ENCODE results near the gene NCK2. TPM values are rescaled to one million over a fixed set of nuclear protein-coding genes. Genes with fewer than 3 reads are reported as not detected.

Gene NCK2
- total and polyA plus RNA-seq, 2 donors from 2014 or later = 22.8 to 52.9 TPM

DNA sequence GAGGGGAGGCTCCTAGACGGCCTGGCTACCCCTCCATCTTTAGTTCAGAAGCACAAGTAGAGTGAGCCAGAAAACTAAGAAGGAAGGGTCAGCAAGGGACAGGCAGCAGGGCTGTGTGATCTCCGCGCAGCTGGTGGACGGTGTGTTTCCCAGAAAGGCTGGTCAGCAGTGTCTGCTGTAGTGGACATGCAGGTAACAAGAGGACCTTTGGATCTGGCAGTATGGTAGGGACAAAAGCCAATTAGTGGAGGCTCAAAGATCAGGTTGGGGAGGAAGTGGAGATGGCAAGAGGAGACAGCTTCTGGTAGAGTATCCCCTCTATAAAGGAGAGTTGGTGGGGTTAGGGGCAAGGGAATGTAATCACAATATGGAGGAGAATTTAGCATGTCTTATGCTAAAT, 95.1 kb downstream of the NCK2 start:
- DNase-seq = no peak
- no peak for FAIRE-seq
- intact Hi-C loops (cut with DNase I) = no loop called here
- Histone ChIP-seq H3K9ac (ENCODE audit: low read length in 3 of 3) (no peak overlapping the region), H3K4me1 (ENCODE audit: control insufficient read depth in 2 of 3, insufficient read depth in 2 of 3, low read depth in 1 of 3, low read length in 3 of 3) (peaks cover 0 to 7% (median 5%) of the 10 kb centered on the region in 3 donors), H3K9me3 (ENCODE audit: control insufficient read depth in 2 of 3, insufficient read depth in 1 of 3, low read length in 3 of 3) (no peaks in the 10 kb centered on the region), H3K27me3 (ENCODE audit: control insufficient read depth, insufficient read depth, low read length) (no peaks in the 10 kb centered on the region), H3K4me3 (ENCODE audit: low read length in 3 of 3) (no peak overlapping the region), H3K27ac (ENCODE audit: low read depth in 2 of 2, low read length in 2 of 2) (no peak overlapping the region), H3K36me3 (ENCODE audit: control insufficient read depth in 2 of 3, insufficient read depth in 3 of 3, low read length in 3 of 3) (no peaks in the 10 kb centered on the region)
- TF ChIP-seq, protein P1, sequence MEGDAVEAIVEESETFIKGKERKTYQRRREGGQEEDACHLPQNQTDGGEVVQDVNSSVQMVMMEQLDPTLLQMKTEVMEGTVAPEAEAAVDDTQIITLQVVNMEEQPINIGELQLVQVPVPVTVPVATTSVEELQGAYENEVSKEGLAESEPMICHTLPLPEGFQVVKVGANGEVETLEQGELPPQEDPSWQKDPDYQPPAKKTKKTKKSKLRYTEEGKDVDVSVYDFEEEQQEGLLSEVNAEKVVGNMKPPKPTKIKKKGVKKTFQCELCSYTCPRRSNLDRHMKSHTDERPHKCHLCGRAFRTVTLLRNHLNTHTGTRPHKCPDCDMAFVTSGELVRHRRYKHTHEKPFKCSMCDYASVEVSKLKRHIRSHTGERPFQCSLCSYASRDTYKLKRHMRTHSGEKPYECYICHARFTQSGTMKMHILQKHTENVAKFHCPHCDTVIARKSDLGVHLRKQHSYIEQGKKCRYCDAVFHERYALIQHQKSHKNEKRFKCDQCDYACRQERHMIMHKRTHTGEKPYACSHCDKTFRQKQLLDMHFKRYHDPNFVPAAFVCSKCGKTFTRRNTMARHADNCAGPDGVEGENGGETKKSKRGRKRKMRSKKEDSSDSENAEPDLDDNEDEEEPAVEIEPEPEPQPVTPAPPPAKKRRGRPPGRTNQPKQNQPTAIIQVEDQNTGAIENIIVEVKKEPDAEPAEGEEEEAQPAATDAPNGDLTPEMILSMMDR (IDR thresholded peaks at IDR 0.05; ENCODE audit: borderline replicate concordance, extremely low read depth, insufficient read depth) = no peak

DNA sequence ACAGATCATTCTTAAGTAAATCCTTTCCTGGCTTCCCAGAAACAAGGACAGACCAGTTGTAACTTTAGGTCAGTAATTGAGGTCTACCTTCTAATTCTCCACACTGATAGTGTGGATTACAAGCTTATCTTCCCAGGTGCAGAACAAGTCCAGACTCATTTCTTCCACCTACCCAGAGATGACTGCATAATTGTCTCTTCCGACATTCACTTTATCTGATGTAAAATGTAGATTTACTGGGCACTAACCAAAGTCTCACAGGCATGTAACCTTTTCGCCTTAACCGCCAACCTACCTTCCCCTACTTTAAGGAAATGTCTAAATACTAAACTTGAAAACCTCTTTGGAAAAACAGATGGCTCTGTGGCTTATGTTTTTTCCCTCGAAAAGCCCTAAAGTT, 96.2 kb downstream of the NCK2 start:
- no peaks in the 10 kb centered on the region for H3K9me3 ChIP-seq (ENCODE audit: control insufficient read depth in 2 of 3, insufficient read depth in 1 of 3, low read length in 3 of 3)
- intact Hi-C loops (cut with DNase I) = no loop called here
- H3K36me3 ChIP-seq (ENCODE audit: control insufficient read depth in 2 of 3, insufficient read depth in 3 of 3, low read length in 3 of 3) = no peaks in the 10 kb centered on the region
- H3K4me3 ChIP-seq (ENCODE audit: low read length in 3 of 3) = no peak overlapping the region
- FAIRE-seq (no peak), DNase-seq (no peak)
- no peaks in the 10 kb centered on the region for H3K27me3 ChIP-seq (ENCODE audit: control insufficient read depth, insufficient read depth, low read length)
- H3K9ac ChIP-seq (ENCODE audit: low read length in 3 of 3) = no peak overlapping the region
- TF ChIP-seq, protein P1 (IDR thresholded peaks at IDR 0.05; ENCODE audit: borderline replicate concordance, extremely low read depth, insufficient read depth) = no peak
- no peak overlapping the region for H3K27ac ChIP-seq (ENCODE audit: low read depth in 2 of 2, low read length in 2 of 2)
- H3K4me1 ChIP-seq (ENCODE audit: control insufficient read depth in 2 of 3, insufficient read depth in 2 of 3, low read depth in 1 of 3, low read length in 3 of 3) = peaks cover 0 to 7% (median 5%) of the 10 kb centered on the region in 3 donors

DNA sequence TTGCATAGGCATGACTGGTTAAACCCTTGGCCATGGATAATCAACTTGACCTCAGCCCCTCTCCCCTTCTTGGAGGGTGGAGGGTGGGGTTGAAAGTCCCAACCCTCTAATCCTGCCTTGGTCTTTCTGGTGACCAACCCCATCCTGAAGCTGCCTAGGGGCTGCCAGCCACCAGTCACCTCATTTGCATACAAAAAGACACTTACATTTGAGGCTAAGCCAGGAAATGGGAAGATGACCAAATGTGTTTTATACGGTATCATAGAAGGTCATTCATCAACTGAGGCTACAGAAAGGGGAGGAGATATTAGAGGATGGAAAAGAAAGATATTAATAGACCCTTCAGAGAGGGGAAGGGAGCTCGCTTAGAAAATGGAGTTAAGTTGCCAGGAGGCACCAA, 96.8 kb downstream of the NCK2 start:
- H3K27ac ChIP-seq (ENCODE audit: low read depth in 2 of 2, low read length in 2 of 2) = no peak overlapping the region
- FAIRE-seq (no peak), DNase-seq (no peak)
- H3K9me3 ChIP-seq (ENCODE audit: control insufficient read depth in 2 of 3, insufficient read depth in 1 of 3, low read length in 3 of 3) = no peaks in the 10 kb centered on the region
- TF ChIP-seq, protein P1 (IDR thresholded peaks at IDR 0.05; ENCODE audit: borderline replicate concordance, extremely low read depth, insufficient read depth) = no peak
- H3K4me1 ChIP-seq (ENCODE audit: control insufficient read depth in 2 of 3, insufficient read depth in 2 of 3, low read depth in 1 of 3, low read length in 3 of 3) = peaks cover 0 to 7% (median 5%) of the 10 kb centered on the region in 3 donors
- no peak overlapping the region for H3K9ac ChIP-seq (ENCODE audit: low read length in 3 of 3)
- H3K36me3 ChIP-seq (ENCODE audit: control insufficient read depth in 2 of 3, insufficient read depth in 3 of 3, low read length in 3 of 3) = no peaks in the 10 kb centered on the region
- no peak overlapping the region for H3K4me3 ChIP-seq (ENCODE audit: low read length in 3 of 3)
- intact Hi-C loops (cut with DNase I) = no loop called here
- H3K27me3 ChIP-seq (ENCODE audit: control insufficient read depth, insufficient read depth, low read length) = no peaks in the 10 kb centered on the region

DNA sequence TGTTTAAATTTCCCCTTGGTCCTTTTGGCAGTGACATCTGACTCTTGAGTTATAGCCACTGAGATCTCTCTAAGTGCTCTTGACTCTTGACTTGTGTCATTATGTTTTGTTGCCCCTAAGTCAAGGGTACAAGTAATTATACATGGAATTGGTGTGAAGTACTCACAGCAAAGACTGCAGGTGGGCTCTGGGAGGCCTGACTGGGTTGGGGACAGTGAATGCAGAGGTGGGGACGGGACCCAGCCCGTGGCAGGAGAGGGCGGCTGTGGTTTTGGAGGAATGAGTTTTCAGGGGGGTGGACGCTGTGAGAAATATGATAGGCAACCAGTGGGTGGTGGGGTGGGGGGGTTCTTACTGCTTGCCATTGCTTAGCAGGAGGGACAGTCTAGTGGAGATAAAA, 97.8 kb downstream of the NCK2 start:
- peaks cover 0 to 7% (median 5%) of the 10 kb centered on the region in 3 donors for H3K4me1 ChIP-seq (ENCODE audit: control insufficient read depth in 2 of 3, insufficient read depth in 2 of 3, low read depth in 1 of 3, low read length in 3 of 3)
- no peaks in the 10 kb centered on the region for H3K36me3 ChIP-seq (ENCODE audit: control insufficient read depth in 2 of 3, insufficient read depth in 3 of 3, low read length in 3 of 3)
- no peak overlapping the region for H3K27ac ChIP-seq (ENCODE audit: low read depth in 2 of 2, low read length in 2 of 2)
- TF ChIP-seq, protein P1 (IDR thresholded peaks at IDR 0.05; ENCODE audit: borderline replicate concordance, extremely low read depth, insufficient read depth) = no peak
- intact Hi-C loops (cut with DNase I) = no loop called here
- no peaks in the 10 kb centered on the region for H3K9me3 ChIP-seq (ENCODE audit: control insufficient read depth in 2 of 3, insufficient read depth in 1 of 3, low read length in 3 of 3)
- FAIRE-seq = no peak
- no peak overlapping the region for H3K9ac ChIP-seq (ENCODE audit: low read length in 3 of 3)
- H3K4me3 ChIP-seq (ENCODE audit: low read length in 3 of 3) = no peak overlapping the region
- no peaks in the 10 kb centered on the region for H3K27me3 ChIP-seq (ENCODE audit: control insufficient read depth, insufficient read depth, low read length)
- DNase-seq = no peak

Data from kidney (tissue), 14 donors.